Uterus (tissue), 2 donors: Measurements from ENCODE around the gene PDE4D.

Experiments
- POLR2A ChIP-seq, 2 donors: fragments of 450-650 bp; IDR thresholded peaks; one replicate each; pipeline ENCODE4 v1.6.1; 2016; ENCODE audit warnings: antibody characterized with exemption in 2 of 2, mild to moderate bottlenecking in 1 of 2, moderate library complexity in 1 of 2
- TF ChIP-seq, protein P1 (sequence below), 4 experiments: fragments of 200-600 bp in 2 of 4; fragments of 450-650 bp in 2 of 4; sonication (generic) in 2 of 4; IDR thresholded peaks; one replicate each; pipeline ENCODE4 v1.5.1; 2016 to 2019; ENCODE audit warnings: antibody characterized with exemption in 4 of 4, mild to moderate bottlenecking in 2 of 4, moderate library complexity in 1 of 4

DNA sequence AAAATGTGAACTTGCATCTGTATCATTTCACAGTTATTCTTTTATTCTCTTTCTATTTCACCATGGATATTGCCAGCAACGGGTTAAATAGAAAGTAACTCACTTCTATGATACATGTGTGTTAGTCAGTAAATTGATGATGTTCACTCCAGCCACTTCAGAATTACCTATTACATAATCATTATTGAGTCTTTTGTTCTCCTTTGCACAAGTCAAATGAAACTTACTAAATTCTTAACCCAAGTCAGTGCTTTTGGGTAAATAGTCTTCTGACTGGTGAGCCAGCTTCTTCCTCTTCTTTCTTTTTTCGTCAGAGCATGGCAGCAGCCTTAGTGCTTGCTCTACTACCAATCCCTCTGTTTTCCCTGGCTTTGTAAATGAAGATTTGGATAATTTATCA is 966.3 kb downstream of the PDE4D start:
- no peak for TF ChIP-seq POLR2A (IDR thresholded peaks at IDR 0.05)
- TF ChIP-seq, protein P1, sequence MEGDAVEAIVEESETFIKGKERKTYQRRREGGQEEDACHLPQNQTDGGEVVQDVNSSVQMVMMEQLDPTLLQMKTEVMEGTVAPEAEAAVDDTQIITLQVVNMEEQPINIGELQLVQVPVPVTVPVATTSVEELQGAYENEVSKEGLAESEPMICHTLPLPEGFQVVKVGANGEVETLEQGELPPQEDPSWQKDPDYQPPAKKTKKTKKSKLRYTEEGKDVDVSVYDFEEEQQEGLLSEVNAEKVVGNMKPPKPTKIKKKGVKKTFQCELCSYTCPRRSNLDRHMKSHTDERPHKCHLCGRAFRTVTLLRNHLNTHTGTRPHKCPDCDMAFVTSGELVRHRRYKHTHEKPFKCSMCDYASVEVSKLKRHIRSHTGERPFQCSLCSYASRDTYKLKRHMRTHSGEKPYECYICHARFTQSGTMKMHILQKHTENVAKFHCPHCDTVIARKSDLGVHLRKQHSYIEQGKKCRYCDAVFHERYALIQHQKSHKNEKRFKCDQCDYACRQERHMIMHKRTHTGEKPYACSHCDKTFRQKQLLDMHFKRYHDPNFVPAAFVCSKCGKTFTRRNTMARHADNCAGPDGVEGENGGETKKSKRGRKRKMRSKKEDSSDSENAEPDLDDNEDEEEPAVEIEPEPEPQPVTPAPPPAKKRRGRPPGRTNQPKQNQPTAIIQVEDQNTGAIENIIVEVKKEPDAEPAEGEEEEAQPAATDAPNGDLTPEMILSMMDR (IDR thresholded peaks at IDR 0.05) = no peak
